IPS-15b (cell line): ENCODE results near the gene SFXN5.

Source experiments
- H3K27me3 ChIP-seq: one replicate; pipeline ENCODE4 v1.6.1; 2013; ENCODE audit warnings: low read length; ENCODE audit not compliant: control insufficient read depth, insufficient read depth
- H3K36me3 ChIP-seq: one replicate; pipeline ENCODE4 v1.6.1; 2013; ENCODE audit warnings: low read length; ENCODE audit not compliant: control insufficient read depth, insufficient read depth
- H3K4me1 ChIP-seq: one replicate; pipeline ENCODE4 v1.6.1; 2013; ENCODE audit warnings: mild to moderate bottlenecking, low read length; ENCODE audit not compliant: control insufficient read depth, insufficient read depth
- H3K4me3 ChIP-seq: one replicate; pipeline ENCODE4 v1.5.1; 2013; ENCODE audit warnings: low read depth, low read length
- H3K9ac ChIP-seq: one replicate; pipeline ENCODE4 v1.6.1; 2013; ENCODE audit warnings: low read depth, mild to moderate bottlenecking, low read length
- H3K9me3 ChIP-seq: one replicate; pipeline ENCODE4 v1.6.1; 2013; ENCODE audit warnings: mild to moderate bottlenecking, low read length; ENCODE audit not compliant: control insufficient read depth, insufficient read depth

The SFXN5 gene

DNA sequence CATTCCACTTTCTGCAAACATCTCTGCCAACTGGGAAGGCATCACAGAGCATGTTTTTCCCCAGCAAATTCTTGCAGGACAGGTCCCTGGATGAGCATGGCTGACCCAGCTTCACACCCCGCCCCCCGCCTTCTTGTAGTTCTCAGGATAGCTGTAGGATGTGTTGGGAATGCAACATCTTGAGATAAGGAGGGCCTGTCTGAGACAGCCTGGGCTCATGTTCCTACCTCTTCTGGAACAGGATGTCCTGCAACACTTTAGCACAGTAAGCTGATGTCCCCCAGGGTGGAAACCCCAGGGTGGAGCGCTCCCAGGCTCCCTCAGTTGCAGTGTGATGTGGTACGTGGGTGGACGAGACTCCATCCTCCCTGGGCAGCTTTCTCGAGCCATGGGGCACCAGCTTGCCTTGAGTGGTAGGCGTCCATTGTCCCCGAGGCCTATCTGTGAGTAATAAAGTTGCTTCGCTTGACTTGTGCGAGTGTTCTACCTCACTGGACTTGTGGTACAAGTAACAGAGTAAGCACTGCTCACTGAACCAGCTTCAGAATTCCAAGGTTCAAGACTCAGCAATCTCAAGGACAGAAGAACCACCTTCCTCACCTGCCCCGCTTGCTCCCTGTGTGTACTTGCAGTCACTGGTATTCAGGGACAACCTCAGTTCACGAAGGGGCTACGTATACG, 105.6 kb downstream of the SFXN5 start:
- peaks cover 7% of the 10 kb centered on the region for H3K4me1 ChIP-seq
- H3K4me3 ChIP-seq = no peak overlapping the region

DNA sequence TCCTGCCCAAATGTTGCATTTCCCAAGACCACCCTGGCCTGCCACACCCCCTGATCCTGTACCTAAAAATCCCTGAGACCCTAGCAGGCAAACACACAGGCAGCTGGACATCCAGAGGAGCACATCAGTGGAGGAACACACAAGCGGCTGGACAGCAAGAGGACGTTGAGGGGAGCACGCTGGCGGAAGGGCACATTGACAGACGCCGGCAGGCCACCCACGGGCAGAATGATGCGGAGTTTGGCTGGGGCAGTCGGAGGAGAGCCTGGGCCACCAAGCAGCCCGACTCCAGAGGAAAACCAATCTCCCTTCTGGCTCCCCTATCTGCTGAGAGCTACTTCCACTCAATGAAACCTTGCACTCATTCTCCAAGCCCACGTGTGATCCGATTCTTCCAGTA, 106.5 kb downstream of the SFXN5 start:
- Histone ChIP-seq H3K9me3 (no peaks in the 10 kb centered on the region), H3K4me3 (no peak overlapping the region), H3K9ac (no peak overlapping the region), H3K36me3 (peaks cover 4% of the 10 kb centered on the region), H3K4me1 (peaks cover 7% of the 10 kb centered on the region), H3K27me3 (peaks cover 2% of the 10 kb centered on the region)

More for the DNA sequence above, 105.6 kb downstream of the SFXN5 start:
- H3K36me3 ChIP-seq = peaks cover 4% of the 10 kb centered on the region
- no peaks in the 10 kb centered on the region for H3K9me3 ChIP-seq
- no peak overlapping the region for H3K9ac ChIP-seq
- H3K27me3 ChIP-seq = peaks cover 2% of the 10 kb centered on the region

DNA sequence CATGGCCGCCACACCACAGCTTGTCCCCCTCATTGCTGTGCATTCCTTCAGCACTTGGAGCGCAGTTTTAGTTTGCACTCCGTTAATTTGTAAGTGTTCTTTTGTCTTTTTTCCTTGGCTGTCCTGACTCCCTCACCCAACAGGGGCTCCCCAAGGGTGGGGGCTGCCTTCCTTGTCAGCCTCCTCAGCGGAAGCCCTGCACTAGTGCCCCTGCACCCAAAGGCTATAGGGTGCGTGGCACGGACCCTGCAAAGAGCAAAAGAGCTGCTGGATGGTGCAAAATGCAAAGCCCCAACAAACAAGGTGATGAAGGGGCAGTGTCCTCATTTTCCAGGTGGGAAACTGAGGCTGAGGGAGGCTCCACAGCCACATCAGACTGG, 107.4 kb downstream of the SFXN5 start:
- Histone ChIP-seq H3K4me3 (no peak overlapping the region), H3K9me3 (no peaks in the 10 kb centered on the region), H3K4me1 (peaks cover 7% of the 10 kb centered on the region), H3K9ac (peak overlapping the region; percentile 54), H3K27me3 (peaks cover 2% of the 10 kb centered on the region), H3K36me3 (peaks cover 4% of the 10 kb centered on the region)

DNA sequence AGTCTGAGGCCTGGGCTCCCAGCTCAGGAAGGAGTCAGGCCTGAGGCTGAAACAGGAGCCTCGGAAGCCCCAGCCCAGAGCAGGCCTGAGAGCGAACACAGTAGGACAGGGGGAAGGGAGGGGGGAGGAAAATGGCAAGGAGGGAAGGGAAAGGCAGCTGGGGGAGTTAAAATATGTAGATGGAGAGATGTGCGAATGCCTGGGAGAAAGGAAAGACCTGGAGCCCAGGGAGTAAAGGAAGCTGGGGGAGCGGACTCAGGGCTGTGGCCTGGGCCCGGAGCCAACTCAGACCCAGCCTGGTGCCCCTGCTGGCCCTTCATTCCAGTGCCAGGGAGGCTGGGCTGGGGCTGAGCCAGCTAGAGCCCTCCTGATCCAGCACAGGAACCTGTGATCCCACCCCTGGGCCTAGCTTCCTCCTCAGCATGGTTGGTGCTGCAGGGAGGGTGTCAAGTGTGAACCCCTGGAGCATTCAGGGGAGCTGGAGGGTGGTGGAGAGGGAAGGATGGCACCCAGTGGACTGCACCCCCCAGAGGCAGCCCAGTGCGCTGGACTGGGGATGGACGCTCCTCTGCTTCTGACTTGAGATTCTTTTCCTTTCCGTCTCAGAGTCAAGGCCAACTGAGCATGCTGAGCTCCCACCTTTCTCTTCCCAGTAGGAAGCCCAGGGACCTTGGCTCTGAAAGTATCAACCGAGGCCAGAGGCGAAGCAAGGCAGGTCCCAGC, 107.9 kb downstream of the SFXN5 start:
- peaks cover 7% of the 10 kb centered on the region for H3K4me1 ChIP-seq
- no peaks in the 10 kb centered on the region for H3K9me3 ChIP-seq
- H3K36me3 ChIP-seq = peaks cover 4% of the 10 kb centered on the region
- peaks cover 2% of the 10 kb centered on the region for H3K27me3 ChIP-seq
- no peak overlapping the region for H3K4me3 ChIP-seq
- H3K9ac ChIP-seq = no peak overlapping the region

DNA sequence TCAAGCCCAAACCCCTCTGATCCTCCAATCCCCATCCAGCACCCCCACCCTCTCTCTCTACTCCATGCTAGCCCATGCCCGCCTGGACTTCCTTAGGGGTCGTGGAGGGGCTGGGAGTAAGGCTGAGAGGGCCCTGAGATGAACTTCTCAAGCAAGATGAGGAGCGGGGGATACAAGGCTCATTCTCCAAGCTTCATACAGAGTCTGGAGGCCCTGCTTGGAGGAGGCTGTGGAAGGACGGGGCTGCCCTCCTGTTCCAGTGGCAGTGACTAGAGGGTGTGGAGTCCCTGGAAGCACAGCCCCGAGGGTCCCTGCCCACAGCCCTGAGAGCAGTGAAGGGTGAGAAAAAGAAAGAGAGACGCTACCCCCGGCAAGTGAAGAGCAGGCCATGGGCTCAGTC, 108.6 kb downstream of the SFXN5 start:
- H3K4me3 ChIP-seq = no peak overlapping the region
- peaks cover 4% of the 10 kb centered on the region for H3K36me3 ChIP-seq
- H3K27me3 ChIP-seq = peaks cover 2% of the 10 kb centered on the region
- no peaks in the 10 kb centered on the region for H3K9me3 ChIP-seq
- peak overlapping the region; percentile 70 for H3K9ac ChIP-seq
- H3K4me1 ChIP-seq = peaks cover 7% of the 10 kb centered on the region

DNA sequence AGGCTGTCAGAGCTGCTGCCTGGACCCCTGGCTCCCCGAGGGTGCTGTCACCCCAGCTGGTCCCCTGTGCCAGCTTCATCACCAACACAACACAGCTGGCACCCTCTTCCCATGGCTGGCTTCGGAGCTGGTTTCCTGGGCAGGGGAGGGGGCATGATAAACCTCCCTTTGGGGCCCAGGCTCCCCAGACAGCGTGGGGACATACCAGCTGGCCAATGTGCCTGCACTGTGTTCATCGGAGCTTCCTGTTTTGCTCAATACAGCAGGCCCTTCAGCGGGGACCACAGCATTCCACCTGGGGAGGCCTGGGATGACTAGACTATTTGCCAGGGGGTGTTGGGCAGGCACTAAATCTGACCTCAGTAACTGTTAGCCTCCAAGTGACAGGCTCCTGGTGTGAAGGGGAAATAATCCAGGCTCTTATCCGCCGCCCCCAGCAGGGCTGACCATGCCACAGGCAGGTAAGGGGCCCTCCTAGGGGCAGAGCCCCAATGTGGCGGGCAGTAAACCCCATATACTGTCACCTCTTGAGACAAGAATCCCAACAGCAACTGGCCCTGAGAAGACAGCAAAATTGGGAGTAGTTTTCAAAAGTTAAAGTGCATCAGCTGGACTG, 109.6 kb downstream of the SFXN5 start:
- Histone ChIP-seq H3K4me3 (no peak overlapping the region), H3K27me3 (peaks cover 2% of the 10 kb centered on the region), H3K4me1 (peaks cover 7% of the 10 kb centered on the region), H3K36me3 (peaks cover 4% of the 10 kb centered on the region), H3K9ac (no peak overlapping the region), H3K9me3 (no peaks in the 10 kb centered on the region)

DNA sequence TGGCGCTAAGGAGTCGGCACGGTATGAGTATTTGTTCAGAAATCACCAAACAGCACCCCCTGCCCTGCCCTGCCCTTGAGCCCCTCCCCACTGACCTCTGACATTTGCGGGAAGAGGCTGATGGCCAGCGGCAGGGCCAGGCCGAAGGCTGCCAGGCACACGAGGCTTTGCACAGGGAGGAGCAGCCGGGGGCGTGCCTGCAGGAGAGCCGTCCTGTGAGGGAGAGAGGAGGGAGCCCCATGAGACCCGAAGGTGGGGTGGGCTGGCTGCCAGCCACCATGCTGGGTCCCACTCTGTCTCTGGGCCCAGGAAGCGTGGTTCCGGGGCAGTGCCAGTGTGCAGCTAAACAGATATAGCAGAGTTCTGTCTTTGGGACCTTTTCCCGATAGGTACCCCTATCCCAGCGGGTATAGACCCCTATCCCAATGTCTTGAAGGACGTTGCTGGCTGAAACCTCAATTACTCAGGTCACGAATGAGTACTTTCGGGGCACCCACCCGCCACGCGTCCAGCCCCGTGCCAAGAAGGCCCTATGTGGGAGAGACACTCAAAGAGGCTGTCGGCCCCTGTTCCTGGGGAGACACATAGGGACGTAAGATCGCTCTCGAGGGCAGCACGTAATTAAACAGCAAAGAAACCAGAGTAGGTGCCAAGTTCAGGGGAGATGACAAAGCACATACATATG, 110.3 kb downstream of the SFXN5 start:
- no peak overlapping the region for H3K9ac ChIP-seq
- peaks cover 2% of the 10 kb centered on the region for H3K27me3 ChIP-seq
- no peaks in the 10 kb centered on the region for H3K9me3 ChIP-seq
- peaks cover 3% of the 10 kb centered on the region for H3K36me3 ChIP-seq
- H3K4me3 ChIP-seq = no peak overlapping the region
- peaks cover 7% of the 10 kb centered on the region for H3K4me1 ChIP-seq

DNA sequence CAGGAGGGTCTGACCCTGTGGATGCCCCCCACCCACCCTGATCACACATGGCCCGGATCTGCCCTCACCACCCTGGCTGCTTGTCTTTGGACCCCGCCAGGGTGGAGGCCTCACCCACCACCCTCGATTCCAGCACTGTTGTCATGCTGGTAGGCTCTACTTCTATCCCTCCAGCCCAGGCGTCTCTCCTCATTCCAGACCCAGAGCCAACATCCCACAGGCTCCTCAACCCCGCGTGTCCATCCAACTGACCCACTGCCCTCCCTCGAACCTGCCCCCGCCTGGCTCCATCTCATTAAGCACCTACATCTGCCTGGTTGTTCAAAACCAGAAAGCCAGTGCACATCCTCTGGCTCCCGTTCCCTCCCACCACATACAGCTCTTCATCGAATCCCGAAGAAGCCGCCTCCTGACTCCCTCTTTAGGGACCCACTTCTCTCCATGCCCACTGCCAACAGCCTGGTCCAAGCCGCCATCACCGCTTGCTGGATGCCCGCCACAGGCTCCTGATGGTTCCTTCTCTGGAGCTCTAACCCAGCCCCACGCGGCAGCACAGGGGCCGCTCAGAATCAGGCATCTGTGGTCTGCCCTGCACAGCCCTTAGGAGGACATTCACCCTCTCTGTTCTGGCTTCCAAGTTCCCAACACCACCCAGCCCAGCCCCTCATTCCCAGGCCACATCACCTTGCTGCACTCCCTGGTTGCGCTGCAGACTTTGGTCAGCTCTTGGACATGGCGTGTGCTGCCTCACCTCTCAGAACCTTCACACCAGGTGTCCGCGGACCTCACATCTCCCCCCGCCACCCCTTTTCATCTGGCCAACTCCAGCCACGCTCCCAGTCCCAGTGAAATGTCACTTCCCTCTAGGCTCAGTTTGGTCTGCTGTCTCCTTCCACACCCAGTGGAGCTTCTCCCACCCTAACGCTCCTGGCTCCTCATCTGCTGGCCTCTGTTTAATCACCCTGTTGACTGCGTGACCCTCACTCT, 111.2 kb downstream of the SFXN5 start:
- Histone ChIP-seq H3K9me3 (no peaks in the 10 kb centered on the region), H3K9ac (no peak overlapping the region)

DNA sequence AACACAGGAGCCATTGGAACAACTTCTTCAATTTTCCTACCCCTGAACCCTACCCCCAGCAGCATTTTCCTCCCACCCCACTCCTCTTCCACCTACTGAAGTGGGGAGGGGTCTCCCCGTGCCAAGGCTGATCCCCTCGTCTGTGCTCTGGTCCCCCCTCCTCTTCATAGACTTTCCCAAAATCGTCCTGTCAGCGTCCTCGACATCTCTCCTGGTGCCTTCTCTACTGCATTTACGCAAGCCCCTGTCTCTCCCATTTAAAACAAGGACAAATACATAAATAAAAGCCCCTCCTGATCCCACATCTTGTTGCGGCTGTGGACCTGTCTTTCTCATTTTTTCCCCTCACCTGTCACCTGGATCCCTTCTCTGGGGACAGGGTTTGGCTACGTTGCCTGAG, 112.0 kb downstream of the SFXN5 start:
- Histone ChIP-seq H3K9me3 (no peaks in the 10 kb centered on the region), H3K27me3 (no peaks in the 10 kb centered on the region), H3K36me3 (no peaks in the 10 kb centered on the region), H3K4me1 (peaks cover 7% of the 10 kb centered on the region), H3K9ac (no peak overlapping the region), H3K4me3 (no peak overlapping the region)

More for the DNA sequence above, 111.2 kb downstream of the SFXN5 start:
- Histone ChIP-seq H3K27me3 (no peaks in the 10 kb centered on the region), H3K36me3 (no peaks in the 10 kb centered on the region), H3K4me3 (no peak overlapping the region), H3K4me1 (peaks cover 7% of the 10 kb centered on the region)

DNA sequence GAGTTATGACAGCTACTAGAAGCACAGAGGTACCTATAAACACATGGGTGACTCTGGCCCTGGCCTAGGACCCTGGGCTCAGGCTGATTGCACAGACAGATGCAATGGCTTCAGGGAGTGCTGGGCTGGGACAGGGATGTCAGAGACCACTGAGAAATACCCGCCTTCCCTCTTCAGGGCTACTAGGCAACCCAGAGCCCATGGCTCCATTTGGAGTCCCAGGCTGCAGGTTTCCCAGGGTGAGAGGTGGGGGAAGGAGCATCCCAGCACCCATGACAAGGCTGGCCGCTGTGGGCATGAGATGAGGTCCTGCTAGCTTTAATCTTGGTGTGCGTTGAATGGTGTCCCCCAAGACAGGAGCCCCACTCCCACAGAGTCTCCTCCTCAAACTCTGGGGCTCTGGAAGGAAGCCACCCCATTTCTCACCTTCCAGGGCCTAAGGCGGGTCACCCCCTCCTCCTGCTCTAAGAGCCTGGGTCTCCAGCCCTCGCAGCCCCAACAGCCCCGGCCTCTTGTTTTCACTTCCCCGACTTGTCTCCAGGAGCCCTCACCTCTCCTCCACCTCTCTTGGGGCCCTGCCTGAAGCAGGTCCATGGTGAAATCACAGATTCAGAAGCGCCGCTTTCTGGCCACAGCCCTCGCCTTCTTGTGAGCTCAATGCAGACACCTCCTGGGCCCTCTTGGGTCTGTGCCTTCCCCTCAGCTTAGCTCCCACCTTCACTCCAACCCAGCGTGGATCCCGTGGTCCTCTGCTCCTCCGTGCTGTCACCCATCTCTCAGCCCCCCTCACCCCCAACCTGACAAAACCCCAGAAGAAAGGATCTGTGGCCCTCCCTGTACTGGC, 112.7 kb downstream of the SFXN5 start:
- Histone ChIP-seq H3K9ac (no peak overlapping the region), H3K27me3 (no peaks in the 10 kb centered on the region), H3K36me3 (no peaks in the 10 kb centered on the region), H3K9me3 (no peaks in the 10 kb centered on the region), H3K4me3 (no peak overlapping the region), H3K4me1 (peaks cover 5% of the 10 kb centered on the region)
